Stimulated activated naive B cell treated with anti-CD40 and anti-IgM and Interleukin-4, amounts not matched to agents 10 μg/mL and 1 μg/mL and 100 μg/mL, for 72 hours (primary cell): ENCODE measurements around the gene ZNF74.
"Not testable (repeated sequence)": the region's sequence is repeated elsewhere in the genome, so short reads cannot be mapped to it uniquely, and the experiment has no call there.

ENCODE experiments used
- ATAC-seq, 2 donors: fragments of 150-1000 bp; cut with Tn5 transposase; replicated peaks; 2 replicates each; pipeline ENCODE4 v1.10.0; 2021; ENCODE audit warnings: moderate library complexity in 1 of 2
- DNase-seq: peaks from one replicate; pipeline ENCODE4 v3.0.0; 2021
- H3K27ac Mint-ChIP-seq: one replicate; pipeline ENCODE4 v1.8.0; 2022; ENCODE audit warnings: mild to moderate bottlenecking, mixed read lengths
- H3K27me3 Mint-ChIP-seq, 2 donors: one replicate each; pipeline ENCODE4 v1.8.0; 2022; ENCODE audit warnings: mixed read lengths in 2 of 2
- H3K36me3 Mint-ChIP-seq, 2 donors: one replicate each; pipeline ENCODE4 v1.8.0; 2022; ENCODE audit warnings: mixed read lengths in 2 of 2, mild to moderate bottlenecking in 1 of 2
- H3K4me1 Mint-ChIP-seq, 2 donors: one replicate each; pipeline ENCODE4 v1.8.0; 2022; ENCODE audit warnings: mixed read lengths in 2 of 2, mild to moderate bottlenecking in 1 of 2
- H3K4me3 Mint-ChIP-seq, 2 donors: one replicate each; pipeline ENCODE4 v1.8.0; 2022; ENCODE audit warnings: mild to moderate bottlenecking in 2 of 2, mixed read lengths in 2 of 2, moderate library complexity in 1 of 2
- H3K9me3 Mint-ChIP-seq, 2 donors: one replicate each; pipeline ENCODE4 v1.8.0; 2022; ENCODE audit warnings: mixed read lengths in 2 of 2, mild to moderate bottlenecking in 1 of 2

Gene ZNF74

GRCh38 chr22:20400606-20401375, 6.8 kb downstream of the ZNF74 start:
- ATAC-seq, result no peak
- Mint-ChIP-seq H3K4me3 (no peak overlapping the region), H3K4me1 (peaks cover 15 to 32% of the 10 kb centered on the region in 2 donors), H3K27ac (no peak overlapping the region), H3K27me3 (no peaks in the 10 kb centered on the region), H3K9me3 (no peaks in the 10 kb centered on the region), H3K36me3 (peaks cover 23 to 25% of the 10 kb centered on the region in 2 donors)
- no peak for DNase-seq

- Mint-ChIP-seq H3K27ac (no peak overlapping the region), H3K4me3 (no peak overlapping the region)
Observed at GRCh38 chr22:20401376-20402014, 7.5 kb downstream of the ZNF74 start.

GRCh38 chr22:20402960-20403778, 9.2 kb downstream of the ZNF74 start:
- no peaks in the 10 kb centered on the region for H3K27me3 Mint-ChIP-seq
- H3K36me3 Mint-ChIP-seq, result peaks cover 31 to 35% of the 10 kb centered on the region in 2 donors
- no peak overlapping the region for H3K4me3 Mint-ChIP-seq
- H3K9me3 Mint-ChIP-seq, result no peaks in the 10 kb centered on the region
- peaks cover 5 to 16% of the 10 kb centered on the region in 2 donors for H3K4me1 Mint-ChIP-seq
- ATAC-seq (no peak), DNase-seq (no peak)
- no peak overlapping the region for H3K27ac Mint-ChIP-seq

More at GRCh38 chr22:20401376-20402014, 7.5 kb downstream of the ZNF74 start:
- DNase-seq (no peak), ATAC-seq (no peak)
- H3K27me3 Mint-ChIP-seq, result no peaks in the 10 kb centered on the region
- H3K9me3 Mint-ChIP-seq, result no peaks in the 10 kb centered on the region
- H3K36me3 Mint-ChIP-seq, result peaks cover 28 to 30% of the 10 kb centered on the region in 2 donors
- peaks cover 8 to 25% of the 10 kb centered on the region in 2 donors for H3K4me1 Mint-ChIP-seq

- Mint-ChIP-seq H3K4me3 (no peak overlapping the region), H3K9me3 (no peaks in the 10 kb centered on the region), H3K4me1 (peaks cover 5 to 16% of the 10 kb centered on the region in 2 donors), H3K27ac (no peak overlapping the region), H3K36me3 (peaks cover 31 to 35% of the 10 kb centered on the region in 2 donors), H3K27me3 (no peaks in the 10 kb centered on the region)
- ATAC-seq (no peak), DNase-seq (no peak)
Observed at GRCh38 chr22:20403779-20404140, 9.8 kb downstream of the ZNF74 start.

GRCh38 chr22:20404881-20405280, 10.9 kb downstream of the ZNF74 start:
- ATAC-seq, result no peak
- H3K36me3 Mint-ChIP-seq, result peaks cover 27 to 33% of the 10 kb centered on the region in 2 donors
- H3K4me3 Mint-ChIP-seq, result no peak overlapping the region
- H3K9me3 Mint-ChIP-seq, result no peaks in the 10 kb centered on the region
- H3K27ac Mint-ChIP-seq, result no peak overlapping the region
- H3K27me3 Mint-ChIP-seq, result no peaks in the 10 kb centered on the region
- DNase-seq, result no peak
- H3K4me1 Mint-ChIP-seq, result peaks cover 4 to 11% of the 10 kb centered on the region in 2 donors

GRCh38 chr22:20405291-20405930, 11.5 kb downstream of the ZNF74 start:
- H3K27ac Mint-ChIP-seq, result no peak overlapping the region
- H3K4me1 Mint-ChIP-seq, result peaks cover 4 to 9% of the 10 kb centered on the region in 2 donors
- ATAC-seq (no peak), DNase-seq (no peak)
- peaks cover 26 to 33% of the 10 kb centered on the region in 2 donors for H3K36me3 Mint-ChIP-seq
- H3K27me3 Mint-ChIP-seq, result no peaks in the 10 kb centered on the region
- H3K4me3 Mint-ChIP-seq, result no peak overlapping the region
- H3K9me3 Mint-ChIP-seq, result no peaks in the 10 kb centered on the region

- H3K27me3 Mint-ChIP-seq, result no peaks in the 10 kb centered on the region
- no peak overlapping the region for H3K4me3 Mint-ChIP-seq
- peaks cover 23 to 35% of the 10 kb centered on the region in 2 donors for H3K36me3 Mint-ChIP-seq
- no peak for DNase-seq
- H3K4me1 Mint-ChIP-seq, result peaks cover 3 to 4% of the 10 kb centered on the region in 2 donors
- no peak overlapping the region for H3K27ac Mint-ChIP-seq
- H3K9me3 Mint-ChIP-seq, result no peaks in the 10 kb centered on the region
- ATAC-seq, result peak in 1 of 2 donors; percentile 16
Observed at GRCh38 chr22:20405931-20406685, 12.2 kb downstream of the ZNF74 start.

- Mint-ChIP-seq H3K4me1 (peaks cover 0 to 4% of the 10 kb centered on the region in 2 donors), H3K36me3 (peaks cover 23 to 31% of the 10 kb centered on the region in 2 donors), H3K27ac (peak overlapping the region; percentile 20), H3K4me3 (no peak overlapping the region), H3K27me3 (no peaks in the 10 kb centered on the region), H3K9me3 (no peaks in the 10 kb centered on the region)
- DNase-seq (no peak), ATAC-seq (peak in 1 of 2 donors; percentile 29)
Observed at GRCh38 chr22:20406686-20407408, 12.9 kb downstream of the ZNF74 start.

GRCh38 chr22:20407829-20408228, 13.9 kb downstream of the ZNF74 start:
- DNase-seq, result no peak
- Mint-ChIP-seq H3K4me1 (peaks cover 0 to 4% of the 10 kb centered on the region in 2 donors), H3K27ac (no peak overlapping the region), H3K4me3 (no peak overlapping the region), H3K36me3 (peaks cover 23 to 31% of the 10 kb centered on the region in 2 donors), H3K27me3 (no peaks in the 10 kb centered on the region), H3K9me3 (no peaks in the 10 kb centered on the region)
- no peak for ATAC-seq

- Mint-ChIP-seq H3K36me3 (peaks cover 15 to 22% of the 10 kb centered on the region in 2 donors), H3K9me3 (no peaks in the 10 kb centered on the region), H3K4me3 (no peak overlapping the region), H3K27me3 (no peaks in the 10 kb centered on the region), H3K4me1 (peaks cover 0 to 4% of the 10 kb centered on the region in 2 donors), H3K27ac (no peak overlapping the region)
- ATAC-seq (no peak), DNase-seq (no peak)
Observed at GRCh38 chr22:20408891-20409290, 14.9 kb downstream of the ZNF74 start.

GRCh38 chr22:20409385-20409784, 15.4 kb downstream of the ZNF74 start:
- H3K4me1 Mint-ChIP-seq, H3K27me3 Mint-ChIP-seq: not testable (repeated sequence)

GRCh38 chr22:20412474-20413216, 18.7 kb downstream of the ZNF74 start:
- no peaks in the 10 kb centered on the region for H3K4me1 Mint-ChIP-seq
- ATAC-seq, result no peak

More at GRCh38 chr22:20409385-20409784, 15.4 kb downstream of the ZNF74 start:
- peaks cover 13 to 20% of the 10 kb centered on the region in 2 donors for H3K36me3 Mint-ChIP-seq
- not testable (repeated sequence) for DNase-seq, H3K27ac Mint-ChIP-seq, H3K4me3 Mint-ChIP-seq, ATAC-seq, H3K9me3 Mint-ChIP-seq

More at GRCh38 chr22:20412474-20413216, 18.7 kb downstream of the ZNF74 start:
- Mint-ChIP-seq H3K9me3 (no peaks in the 10 kb centered on the region), H3K4me3 (no peak overlapping the region), H3K27ac (no peak overlapping the region), H3K36me3 (peaks cover 0 to 3% of the 10 kb centered on the region in 2 donors), H3K27me3 (no peaks in the 10 kb centered on the region)
- DNase-seq, result no peak
